Duodenal mucosa (tissue), 2 donors: ENCODE data around the gene MAD1L1.

Experiments used
- H3K27ac ChIP-seq: one replicate; pipeline ENCODE4 v1.7.0; 2013; ENCODE audit warnings: low read depth, low read length
- H3K27me3 ChIP-seq, 2 donors: one replicate each; pipeline ENCODE4 v1.7.0; 2013; ENCODE audit warnings: low read length in 2 of 2, control low read depth in 1 of 2; ENCODE audit not compliant: insufficient read depth in 2 of 2, control insufficient read depth in 1 of 2
- H3K36me3 ChIP-seq, 2 donors: one replicate each; pipeline ENCODE4 v1.7.0; 2013; ENCODE audit warnings: low read length in 2 of 2, control low read depth in 1 of 2; ENCODE audit not compliant: insufficient read depth in 2 of 2, control insufficient read depth in 1 of 2
- H3K4me1 ChIP-seq, 2 donors: one replicate each; pipeline ENCODE4 v1.7.0; 2013; ENCODE audit warnings: low read length in 2 of 2, control low read depth in 1 of 2; ENCODE audit not compliant: insufficient read depth in 2 of 2, control insufficient read depth in 1 of 2
- H3K4me3 ChIP-seq, 2 donors: one replicate each; pipeline ENCODE4 v1.7.0; 2013; ENCODE audit warnings: low read length in 2 of 2, low read depth in 1 of 2
- H3K9ac ChIP-seq, 2 donors: one replicate each; pipeline ENCODE4 v1.7.0; 2013; ENCODE audit warnings: low read length in 2 of 2, low read depth in 1 of 2
- H3K9me3 ChIP-seq, 2 donors: one replicate each; pipeline ENCODE4 v1.7.0; 2013; ENCODE audit warnings: low read length in 2 of 2, control low read depth in 1 of 2; ENCODE audit not compliant: control insufficient read depth in 1 of 2

MAD1L1 gene

GRCh38 chr7:1852517-1853430 is 380.0 kb downstream of the MAD1L1 start:
- no peaks in the 10 kb centered on the region for H3K9me3 ChIP-seq

GRCh38 chr7:1851721-1852516 is 380.8 kb downstream of the MAD1L1 start:
- Histone ChIP-seq H3K36me3 (no peaks in the 10 kb centered on the region), H3K9ac (no peak overlapping the region), H3K4me1 (no peaks in the 10 kb centered on the region), H3K9me3 (no peaks in the 10 kb centered on the region), H3K4me3 (no peak overlapping the region), H3K27me3 (no peaks in the 10 kb centered on the region), H3K27ac (no peak overlapping the region)

More at GRCh38 chr7:1852517-1853430, 380.0 kb downstream of the MAD1L1 start:
- Histone ChIP-seq H3K36me3 (no peaks in the 10 kb centered on the region), H3K4me1 (no peaks in the 10 kb centered on the region), H3K9ac (no peak overlapping the region), H3K4me3 (no peak overlapping the region), H3K27ac (no peak overlapping the region), H3K27me3 (no peaks in the 10 kb centered on the region)

DNA sequence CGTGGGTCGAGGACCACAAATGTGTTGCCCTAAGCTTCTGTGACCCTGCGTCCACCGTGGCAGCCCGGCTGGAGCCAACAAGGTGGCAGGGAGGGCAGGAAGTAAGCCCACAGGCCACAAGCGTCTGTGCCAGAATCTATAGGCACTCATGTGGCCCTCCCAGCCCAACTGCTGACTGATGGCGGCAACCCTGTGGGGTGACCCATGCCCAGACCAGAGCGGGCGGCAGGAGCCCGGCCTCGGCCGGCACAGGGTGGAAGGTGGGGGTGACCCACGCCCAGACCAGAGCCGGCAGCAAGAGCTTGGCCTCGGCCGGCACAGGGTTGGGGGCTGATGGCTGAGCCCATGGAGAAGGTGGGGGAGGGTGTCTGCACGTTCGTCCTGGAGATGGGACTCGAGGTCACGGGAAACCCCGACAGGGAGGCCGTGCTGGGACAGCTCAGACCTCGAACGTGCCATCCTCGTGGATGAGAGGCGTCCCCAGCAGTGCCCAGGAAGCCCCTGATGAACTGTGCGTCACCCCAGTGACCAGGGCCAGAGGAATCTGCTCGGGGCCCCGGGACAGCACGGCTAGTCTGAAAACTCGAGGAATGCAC is 381.7 kb downstream of the MAD1L1 start:
- Histone ChIP-seq H3K27me3 (no peaks in the 10 kb centered on the region), H3K9ac (no peak overlapping the region), H3K9me3 (no peaks in the 10 kb centered on the region), H3K36me3 (no peaks in the 10 kb centered on the region), H3K4me1 (no peaks in the 10 kb centered on the region), H3K4me3 (no peak overlapping the region), H3K27ac (no peak overlapping the region)

DNA sequence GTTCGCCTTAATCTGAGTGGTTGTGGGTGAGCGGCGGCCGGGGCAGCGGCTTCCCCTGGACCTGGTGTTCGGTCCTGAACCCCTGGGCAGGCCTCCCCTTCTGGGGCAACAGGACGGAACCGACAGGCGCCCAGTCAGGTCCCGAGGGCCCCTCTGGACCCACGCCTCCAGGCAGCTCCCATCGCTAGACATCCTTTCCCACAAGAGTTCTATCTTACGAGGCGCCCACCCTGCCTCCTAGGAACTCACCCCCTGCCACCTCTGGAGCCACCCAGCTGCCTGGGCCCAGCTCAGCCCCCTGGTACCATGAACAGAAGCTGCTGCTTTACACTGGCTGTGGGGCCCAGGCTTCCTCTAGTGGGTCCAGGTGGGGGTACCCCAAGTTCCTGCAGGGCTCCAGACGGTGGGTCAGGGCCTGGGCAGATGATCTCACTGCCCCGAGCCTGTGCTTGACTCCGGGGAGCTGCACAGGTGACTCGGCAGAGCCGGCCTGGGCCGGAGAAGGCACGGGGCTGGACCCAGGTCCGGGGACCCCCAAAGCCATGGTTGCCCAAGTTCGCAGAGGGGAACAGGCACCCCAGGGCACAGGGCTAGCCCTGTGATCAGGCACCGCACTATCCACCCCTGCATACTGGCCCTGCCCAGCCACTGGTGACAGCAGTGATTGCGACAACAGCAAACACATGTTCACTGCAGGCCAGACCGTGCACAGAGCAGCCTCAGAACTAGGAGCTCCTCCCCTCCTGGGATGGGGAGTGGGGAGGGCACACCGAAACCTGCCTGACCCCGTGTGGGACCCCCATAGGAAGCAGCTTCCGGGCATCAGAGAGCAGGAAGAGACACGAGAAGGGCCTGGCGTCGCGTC is 382.4 kb downstream of the MAD1L1 start:
- no peaks in the 10 kb centered on the region for H3K4me1 ChIP-seq

DNA sequence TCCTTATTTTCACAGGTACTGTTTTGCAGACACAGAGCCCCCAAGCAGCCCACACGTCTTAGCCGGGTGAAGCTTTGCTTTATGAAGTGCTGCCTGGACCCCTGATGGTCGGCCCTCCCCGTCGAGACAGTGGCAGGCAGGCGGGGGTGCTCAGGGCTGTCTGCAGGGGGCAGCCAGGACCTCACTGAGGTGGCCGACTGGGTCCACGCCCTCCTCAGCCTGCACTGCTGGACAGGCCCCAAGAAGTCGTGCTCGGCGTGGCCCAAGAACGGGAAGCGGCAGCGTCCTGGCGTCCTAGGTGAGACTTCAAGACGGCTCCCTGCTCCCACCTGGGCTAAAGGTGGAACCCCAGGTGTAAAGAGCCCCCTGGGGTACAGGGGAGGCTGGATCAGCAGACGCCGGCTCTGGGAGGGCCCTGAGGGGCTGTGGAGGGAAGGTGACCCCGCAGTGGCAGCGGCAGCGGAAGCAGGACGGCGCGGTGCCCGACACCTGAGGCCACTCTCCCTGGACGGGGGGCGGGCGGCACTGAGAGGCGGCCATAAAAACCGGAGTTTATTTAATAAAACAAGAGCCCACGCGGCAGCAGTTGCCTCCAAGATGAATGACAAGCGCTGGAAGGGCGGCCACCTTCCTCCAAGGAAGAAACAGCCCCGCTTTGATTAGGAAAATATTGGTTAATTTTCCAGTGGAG is 383.2 kb downstream of the MAD1L1 start:
- Histone ChIP-seq H3K4me1 (no peaks in the 10 kb centered on the region), H3K36me3 (no peaks in the 10 kb centered on the region), H3K9me3 (no peaks in the 10 kb centered on the region), H3K27ac (no peak overlapping the region), H3K27me3 (no peaks in the 10 kb centered on the region), H3K9ac (no peak overlapping the region), H3K4me3 (no peak overlapping the region)

More for the DNA sequence above, 382.4 kb downstream of the MAD1L1 start:
- H3K27ac ChIP-seq, result no peak overlapping the region
- H3K36me3 ChIP-seq, result no peaks in the 10 kb centered on the region
- H3K4me3 ChIP-seq, result no peak overlapping the region
- no peaks in the 10 kb centered on the region for H3K9me3 ChIP-seq
- H3K9ac ChIP-seq, result no peak overlapping the region
- no peaks in the 10 kb centered on the region for H3K27me3 ChIP-seq

GRCh38 chr7:1848911-1849311 is 383.8 kb downstream of the MAD1L1 start:
- Histone ChIP-seq H3K9ac (no peak overlapping the region), H3K4me3 (no peak overlapping the region), H3K27me3 (no peaks in the 10 kb centered on the region), H3K9me3 (no peaks in the 10 kb centered on the region), H3K4me1 (no peaks in the 10 kb centered on the region), H3K36me3 (no peaks in the 10 kb centered on the region), H3K27ac (no peak overlapping the region)

GRCh38 chr7:1848013-1848640 is 384.6 kb downstream of the MAD1L1 start:
- Histone ChIP-seq H3K27ac (no peak overlapping the region), H3K9me3 (no peaks in the 10 kb centered on the region), H3K27me3 (no peaks in the 10 kb centered on the region), H3K4me3 (no peak overlapping the region), H3K4me1 (no peaks in the 10 kb centered on the region), H3K36me3 (no peaks in the 10 kb centered on the region), H3K9ac (no peak overlapping the region)

DNA sequence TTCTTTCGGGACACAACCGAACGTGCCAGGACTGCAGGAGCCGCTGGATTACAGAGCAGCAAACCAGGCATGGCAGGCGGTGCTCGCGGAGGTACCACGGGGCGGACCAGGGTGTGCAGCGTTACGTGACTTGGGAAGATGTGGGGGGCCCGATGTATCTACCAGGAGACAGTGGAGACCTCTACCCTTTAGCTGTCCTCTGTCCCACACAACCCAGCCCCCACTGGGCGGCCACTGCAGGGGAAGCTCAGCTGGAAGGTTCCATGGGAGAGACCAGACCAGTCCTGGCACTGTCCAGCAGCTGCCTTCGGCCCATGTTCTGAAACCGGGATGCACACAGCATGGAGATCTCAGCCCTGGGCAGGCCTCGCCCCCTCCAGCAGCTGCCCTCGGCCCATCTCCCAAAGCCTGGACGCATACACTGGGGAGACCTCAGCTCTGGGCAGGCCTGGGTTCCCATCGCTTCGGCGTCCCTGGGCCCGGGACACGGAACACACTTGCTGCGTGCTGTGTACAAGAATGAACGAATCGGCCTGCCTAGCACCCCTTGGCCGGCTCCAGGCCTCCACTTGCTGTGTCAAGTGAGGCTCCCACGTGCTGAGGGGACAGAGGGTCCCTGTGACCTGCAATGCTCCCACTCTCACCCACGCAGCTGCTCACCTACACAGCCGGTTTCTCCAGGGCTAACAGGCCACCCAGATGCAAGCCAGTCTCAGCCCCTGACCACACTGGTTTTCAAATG is 385.3 kb downstream of the MAD1L1 start:
- Histone ChIP-seq H3K9me3 (no peaks in the 10 kb centered on the region), H3K27me3 (no peaks in the 10 kb centered on the region), H3K4me3 (no peak overlapping the region), H3K4me1 (no peaks in the 10 kb centered on the region), H3K27ac (no peak overlapping the region), H3K36me3 (no peaks in the 10 kb centered on the region), H3K9ac (no peak overlapping the region)
